SK-N-SH (cell line): ENCODE data around the gene ZEB2.

Source experiments
- CTCF ChIP-seq: fragments of 200-600 bp; sonication (generic); IDR thresholded peaks from 2 replicates; pipeline ENCODE4 v1.6.1; 2017; ENCODE audit warnings: antibody characterized with exemption, mild to moderate bottlenecking, moderate library complexity
- EP300 ChIP-seq, 2 experiments: IDR thresholded peaks; 2 replicates each; pipeline versions ENCODE4 v1.4.0 to v1.6.1; 2012; ENCODE audit warnings: borderline replicate concordance in 1 of 2, low read depth in 1 of 2, low read length in 1 of 2
- EZH2phosphoT487 ChIP-seq: fragments of 200-600 bp; sonication (generic); IDR thresholded peaks from 2 replicates; pipeline ENCODE4 v1.6.1; 2017; ENCODE audit warnings: low read depth, mixed run types, mild to moderate bottlenecking, antibody characterized with exemption, moderate library complexity, borderline replicate concordance
- FOXM1 ChIP-seq: IDR thresholded peaks from 2 replicates; pipeline ENCODE4 v1.4.0; 2012; ENCODE audit warnings: low read depth, mild to moderate bottlenecking
- GABPA ChIP-seq: IDR thresholded peaks from 2 replicates; pipeline ENCODE4 v1.4.0; 2012; ENCODE audit warnings: low read depth, mild to moderate bottlenecking
- POLR2AphosphoS5 ChIP-seq: IDR thresholded peaks from 2 replicates; pipeline ENCODE4 v1.6.1; 2012; ENCODE audit warnings: low read depth, low read length
- RAD21 ChIP-seq: IDR thresholded peaks from 2 replicates; pipeline ENCODE4 v1.6.1; 2012; ENCODE audit warnings: mild to moderate bottlenecking, low read length
- RFX5 ChIP-seq: IDR thresholded peaks from 2 replicates; pipeline ENCODE4 v1.6.1; 2012; ENCODE audit warnings: mild to moderate bottlenecking, improper control_type of control experiment, low read length

GRCh38 chr2:144383571-144384100 is 136.3 kb downstream of the ZEB2 start:
- no peak for TF ChIP-seq EZH2phosphoT487
- TF ChIP-seq CTCF: no peak
- TF ChIP-seq EP300 (IDR thresholded peaks at IDR 0.05; ENCODE audit: borderline replicate concordance in 1 of 2, low read depth in 1 of 2, low read length in 1 of 2): no peak
- TF ChIP-seq GABPA: no peak
- no peak for TF ChIP-seq POLR2AphosphoS5
- no peak for TF ChIP-seq FOXM1
- TF ChIP-seq RFX5: no peak
- TF ChIP-seq RAD21: no peak
